SU-DHL-6 (cell line): ENCODE results near the gene HSF2BP.

ENCODE experiments used
- CTCF ChIP-seq: fragments of 200-600 bp; sonication (generic); IDR thresholded peaks from one replicate; pipeline ENCODE4 v1.5.1; 2017; ENCODE audit warnings: antibody characterized with exemption, mild to moderate bottlenecking, low read length, moderate library complexity; ENCODE audit not compliant: insufficient read depth, poor library complexity, severe bottlenecking
- EZH2phosphoT487 ChIP-seq: fragments of 200-600 bp; sonication (generic), shearing (Covaris generic); conservative IDR thresholded peaks from 2 replicates; pipeline ENCODE4 v1.6.1; 2018; ENCODE audit warnings: mild to moderate bottlenecking, antibody characterized with exemption, low read length, moderate library complexity, mixed read lengths

- TF ChIP-seq CTCF (no peak), EZH2phosphoT487 (no peak)
These were observed 77.8 kb downstream of the HSF2BP start for GRCh38 chr21:43581453-43581852.
